Measurements from ENCODE around the gene ZSWIM3. TPM values are rescaled to one million over a fixed set of nuclear protein-coding genes. Genes with fewer than 3 reads are reported as not detected.

ZSWIM3 gene
- total and polyA plus RNA-seq, 2 of the 13 experiments (the other 11 are each of a cell fraction or from before 2014, with no cell fraction given): 5.2 to 5.8 TPM

GRCh38 chr20:45857114-45857881 lies at the start of gene ZSWIM3, which contains the start of gene ACOT8 (continued):
- TF ChIP-seq SSRP1 (CRISPR knock-in tag; IDR thresholded peaks at IDR 0.05): no peak; the same call in 1 of the 2 replicates
- TF ChIP-seq ZNF503 (CRISPR knock-in tag; IDR thresholded peaks at IDR 0.05): 0 out of 2 replicates have a peak, but pooled peaks have one; percentile 26
- no peak; the same call in 1 of the 2 replicates for TF ChIP-seq ZNF414 (CRISPR knock-in tag; IDR thresholded peaks at IDR 0.05)
- TF ChIP-seq ZFP1 (CRISPR knock-in tag; IDR thresholded peaks at IDR 0.05): peak; percentile 89; the same call in 1 of the 2 replicates
- no peak for TF ChIP-seq ZNF101 (CRISPR knock-in tag; IDR thresholded peaks at IDR 0.05; ENCODE audit: borderline replicate concordance, low read depth)
- peak; percentile 90; the same call in 1 of the 2 replicates for TF ChIP-seq IRF9 (CRISPR knock-in tag; IDR thresholded peaks at IDR 0.05; ENCODE audit: borderline replicate concordance)
- no peak for TF ChIP-seq HDAC6 (IDR thresholded peaks at IDR 0.05; ENCODE audit: low read depth, low read length)
- TF ChIP-seq NFE2 (CRISPR knock-in tag; IDR thresholded peaks at IDR 0.05): no peak; the same call in 1 of the 2 replicates
- no peak for TF ChIP-seq ZFAT (CRISPR knock-in tag; conservative IDR thresholded peaks at IDR 0.05)
- TF ChIP-seq ZNF784 (CRISPR knock-in tag; IDR thresholded peaks at IDR 0.05; ENCODE audit: borderline replicate concordance): peak; percentile 76
- TF ChIP-seq EZH2 (conservative IDR thresholded peaks at IDR 0.05; ENCODE audit: low read depth, low read length): no peak
- TF ChIP-seq KDM1A (CRISPR knock-in tag; IDR thresholded peaks at IDR 0.05): no peak
- 0 out of 2 replicates have a peak, but pooled peaks have one; percentile 18 for TF ChIP-seq ZKSCAN1 (IDR thresholded peaks at IDR 0.05; ENCODE audit: low read length)
- TF ChIP-seq PHF5A (CRISPR knock-in tag; IDR thresholded peaks at IDR 0.05; ENCODE audit: low read depth, unreplicated experiment): no peak
- TF ChIP-seq FOXJ3 (CRISPR knock-in tag; IDR thresholded peaks at IDR 0.05; ENCODE audit: borderline replicate concordance): peak; percentile 55; the same call in 1 of the 2 replicates
- TF ChIP-seq HOXA5 (CRISPR knock-in tag; IDR thresholded peaks at IDR 0.05): peak; percentile 87; the same call in 1 of the 2 replicates
- no peak for TF ChIP-seq ZKSCAN5 (CRISPR knock-in tag; IDR thresholded peaks at IDR 0.05)
- TF ChIP-seq, protein P1, sequence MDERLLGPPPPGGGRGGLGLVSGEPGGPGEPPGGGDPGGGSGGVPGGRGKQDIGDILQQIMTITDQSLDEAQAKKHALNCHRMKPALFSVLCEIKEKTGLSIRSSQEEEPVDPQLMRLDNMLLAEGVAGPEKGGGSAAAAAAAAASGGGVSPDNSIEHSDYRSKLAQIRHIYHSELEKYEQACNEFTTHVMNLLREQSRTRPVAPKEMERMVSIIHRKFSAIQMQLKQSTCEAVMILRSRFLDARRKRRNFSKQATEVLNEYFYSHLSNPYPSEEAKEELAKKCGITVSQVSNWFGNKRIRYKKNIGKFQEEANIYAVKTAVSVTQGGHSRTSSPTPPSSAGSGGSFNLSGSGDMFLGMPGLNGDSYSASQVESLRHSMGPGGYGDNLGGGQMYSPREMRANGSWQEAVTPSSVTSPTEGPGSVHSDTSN (CRISPR knock-in tag; IDR thresholded peaks at IDR 0.05): peak; percentile 100
- TF ChIP-seq, protein P2, sequence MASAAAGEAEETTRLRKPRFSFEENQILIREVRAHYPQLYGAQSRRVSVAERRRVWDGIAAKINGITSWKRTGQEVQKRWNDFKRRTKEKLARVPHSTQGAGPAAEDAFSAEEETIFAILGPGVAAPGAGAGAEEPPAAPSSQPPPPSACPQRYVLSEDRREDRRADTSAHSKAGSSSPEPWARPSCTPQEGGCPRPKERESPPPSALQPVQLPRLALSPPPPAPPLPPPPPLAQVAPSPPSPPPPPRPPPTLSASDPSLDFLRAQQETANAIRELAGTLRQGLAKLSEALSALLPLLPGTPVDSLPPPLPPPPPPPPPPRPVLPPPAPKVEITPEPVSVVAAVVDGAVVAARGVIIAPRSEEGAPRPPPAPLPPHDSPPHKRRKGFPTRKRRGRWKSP (CRISPR knock-in tag; IDR thresholded peaks at IDR 0.05): peak; percentile 75; the same call in 1 of the 2 replicates
- TF ChIP-seq ZNF7 (CRISPR knock-in tag; IDR thresholded peaks at IDR 0.05): no peak
- TF ChIP-seq TRIM22 (IDR thresholded peaks at IDR 0.05): no peak
- TF ChIP-seq SMARCC2 (IDR thresholded peaks at IDR 0.05): no peak

Data from HepG2 (cell line).